Endothelial cell (in vitro differentiated cells): ENCODE measurements around the gene SVOPL. TPM values are rescaled to one million over a fixed set of nuclear protein-coding genes. Genes with fewer than 3 reads are reported as not detected.

Source experiments
- DNase-seq: peaks from one replicate; pipeline ENCODE4 v3.0.0; 2021; ENCODE audit warnings: low spot score
- H3K27ac Mint-ChIP-seq: one replicate; pipeline ENCODE4 v1.8.0; 2021; ENCODE audit warnings: mixed read lengths, inconsistent platforms; ENCODE audit not compliant: unreplicated experiment
- H3K27me3 Mint-ChIP-seq: one replicate; pipeline ENCODE4 v1.8.0; 2021; ENCODE audit warnings: mild to moderate bottlenecking, moderate library complexity, mixed read lengths, inconsistent platforms; ENCODE audit not compliant: unreplicated experiment
- H3K36me3 Mint-ChIP-seq: one replicate; pipeline ENCODE4 v1.8.0; 2021; ENCODE audit warnings: mild to moderate bottlenecking, low read depth, mixed read lengths, inconsistent platforms; ENCODE audit not compliant: unreplicated experiment
- H3K4me1 Mint-ChIP-seq: one replicate; pipeline ENCODE4 v1.8.0; 2021; ENCODE audit warnings: mild to moderate bottlenecking, mixed read lengths, inconsistent platforms; ENCODE audit not compliant: unreplicated experiment
- H3K4me3 Mint-ChIP-seq: one replicate; pipeline ENCODE4 v1.8.0; 2021; ENCODE audit warnings: mild to moderate bottlenecking, mixed read lengths, inconsistent platforms; ENCODE audit not compliant: unreplicated experiment
- H3K9me3 Mint-ChIP-seq: one replicate; pipeline ENCODE4 v1.8.0; 2021; ENCODE audit warnings: mixed read lengths, inconsistent platforms; ENCODE audit not compliant: unreplicated experiment
- CTCF ChIP-seq: fragments of 200-600 bp; sonication (generic); IDR thresholded peaks from one replicate; pipeline ENCODE4 v1.5.0; 2021; ENCODE audit warnings: antibody characterized with exemption; ENCODE audit not compliant: unreplicated experiment
- total RNA-seq: library from RNA; stranded (reverse); fragmentation: NEBNext Ultra II Directional; extraction: Animal tissue kit (Norgen Biotek cat#: 25700); gene quantifications from one replicate; pipeline ENCODE4 v1.2.1, GENCODE V29; 2021; ENCODE audit not compliant: unreplicated experiment

SVOPL gene
- total RNA-seq, 1 donor from 2014 or later: not detected

- no peaks in the 10 kb centered on the region for H3K4me1 Mint-ChIP-seq
- no peak for DNase-seq
- no peaks in the 10 kb centered on the region for H3K27me3 Mint-ChIP-seq
- H3K36me3 Mint-ChIP-seq: peaks cover 25% of the 10 kb centered on the region
- TF ChIP-seq CTCF: no peak
- no peak overlapping the region for H3K4me3 Mint-ChIP-seq
- no peaks in the 10 kb centered on the region for H3K9me3 Mint-ChIP-seq
- H3K27ac Mint-ChIP-seq: no peak overlapping the region
Measured at GRCh38 chr7:138579136-138579535, 122.0 kb downstream of the SVOPL start.

GRCh38 chr7:138575897-138576428 is 125.2 kb downstream of the SVOPL start:
- Mint-ChIP-seq H3K27ac (no peak overlapping the region), H3K4me1 (no peaks in the 10 kb centered on the region), H3K36me3 (peaks cover 20% of the 10 kb centered on the region), H3K4me3 (no peak overlapping the region), H3K9me3 (no peaks in the 10 kb centered on the region), H3K27me3 (no peaks in the 10 kb centered on the region)
- TF ChIP-seq CTCF: no peak
- DNase-seq: no peak

GRCh38 chr7:138573741-138574140 is 127.4 kb downstream of the SVOPL start:
- no peaks in the 10 kb centered on the region for H3K4me1 Mint-ChIP-seq
- peaks cover 29% of the 10 kb centered on the region for H3K36me3 Mint-ChIP-seq
- H3K27ac Mint-ChIP-seq: no peak overlapping the region
- no peak for TF ChIP-seq CTCF
- no peaks in the 10 kb centered on the region for H3K27me3 Mint-ChIP-seq
- no peaks in the 10 kb centered on the region for H3K9me3 Mint-ChIP-seq
- no peak for DNase-seq
- H3K4me3 Mint-ChIP-seq: no peak overlapping the region

GRCh38 chr7:138570715-138571114 is 130.4 kb downstream of the SVOPL start:
- Mint-ChIP-seq H3K27me3 (peaks cover 3% of the 10 kb centered on the region), H3K27ac (no peak overlapping the region), H3K36me3 (peaks cover 37% of the 10 kb centered on the region), H3K4me1 (no peaks in the 10 kb centered on the region), H3K9me3 (peaks cover 2% of the 10 kb centered on the region), H3K4me3 (no peak overlapping the region)
- DNase-seq: no peak
- no peak for TF ChIP-seq CTCF

GRCh38 chr7:138569418-138569817 is 131.7 kb downstream of the SVOPL start:
- H3K4me1 Mint-ChIP-seq: no peaks in the 10 kb centered on the region
- H3K36me3 Mint-ChIP-seq: peaks cover 50% of the 10 kb centered on the region
- no peak overlapping the region for H3K4me3 Mint-ChIP-seq
- H3K27me3 Mint-ChIP-seq: peaks cover 10% of the 10 kb centered on the region
- TF ChIP-seq CTCF: no peak
- DNase-seq: no peak
- no peak overlapping the region for H3K27ac Mint-ChIP-seq
- H3K9me3 Mint-ChIP-seq: peaks cover 14% of the 10 kb centered on the region
